Measurements from ENCODE around the gene TMEM231.

- TF ChIP-seq CTCF (conservative IDR thresholded peaks at IDR 0.05; ENCODE audit: low read depth, low read length) (no peak), EZH2 (IDR thresholded peaks at IDR 0.05; ENCODE audit: borderline replicate concordance, low read depth, low read length, poor library complexity, severe bottlenecking) (no peak)
Observed at GRCh38 chr16:75527825-75528299, 28.2 kb downstream of the TMEM231 start.

Measured in A673 (cell line).